ENCODE measurements around the gene LRRC46.

DNA sequence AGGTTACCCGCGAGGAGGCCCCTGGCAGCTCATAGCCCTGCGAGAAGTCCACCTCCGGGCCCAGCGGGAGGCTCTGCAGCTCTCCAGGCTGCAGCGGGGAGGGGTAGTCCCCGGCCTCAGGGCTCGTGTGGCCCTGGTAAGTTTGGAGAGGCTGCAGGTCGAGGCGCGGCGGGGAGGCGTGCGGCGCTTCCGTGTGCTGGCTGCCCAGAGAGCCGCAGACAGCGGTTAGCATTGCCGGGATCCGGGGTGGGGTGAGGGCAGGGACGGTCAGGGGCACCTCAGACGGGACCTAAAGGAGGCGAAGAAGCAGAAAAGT lies 16.7 kb downstream of the LRRC46 start:
- TF ChIP-seq, protein P1, sequence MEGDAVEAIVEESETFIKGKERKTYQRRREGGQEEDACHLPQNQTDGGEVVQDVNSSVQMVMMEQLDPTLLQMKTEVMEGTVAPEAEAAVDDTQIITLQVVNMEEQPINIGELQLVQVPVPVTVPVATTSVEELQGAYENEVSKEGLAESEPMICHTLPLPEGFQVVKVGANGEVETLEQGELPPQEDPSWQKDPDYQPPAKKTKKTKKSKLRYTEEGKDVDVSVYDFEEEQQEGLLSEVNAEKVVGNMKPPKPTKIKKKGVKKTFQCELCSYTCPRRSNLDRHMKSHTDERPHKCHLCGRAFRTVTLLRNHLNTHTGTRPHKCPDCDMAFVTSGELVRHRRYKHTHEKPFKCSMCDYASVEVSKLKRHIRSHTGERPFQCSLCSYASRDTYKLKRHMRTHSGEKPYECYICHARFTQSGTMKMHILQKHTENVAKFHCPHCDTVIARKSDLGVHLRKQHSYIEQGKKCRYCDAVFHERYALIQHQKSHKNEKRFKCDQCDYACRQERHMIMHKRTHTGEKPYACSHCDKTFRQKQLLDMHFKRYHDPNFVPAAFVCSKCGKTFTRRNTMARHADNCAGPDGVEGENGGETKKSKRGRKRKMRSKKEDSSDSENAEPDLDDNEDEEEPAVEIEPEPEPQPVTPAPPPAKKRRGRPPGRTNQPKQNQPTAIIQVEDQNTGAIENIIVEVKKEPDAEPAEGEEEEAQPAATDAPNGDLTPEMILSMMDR (IDR thresholded peaks at IDR 0.05 in 8 of 11, conservative IDR thresholded peaks at IDR 0.05 in 3 of 11): no peak
- TF ChIP-seq POLR2A (IDR thresholded peaks at IDR 0.05): no peak

Measured in spleen (tissue), 7 donors.